ENCODE results near the gene MSL3B.

MSL3B gene

GRCh38 chr2:233848276-233848675 lies 19.9 kb downstream of the MSL3B start:
- no peaks in the 10 kb centered on the region for H3K9me3 ChIP-seq (ENCODE audit: control insufficient read depth in 4 of 4, low read length in 3 of 4)
- H3K36me3 ChIP-seq (ENCODE audit: control insufficient read depth in 4 of 4, insufficient read depth in 3 of 4, low read depth in 1 of 4, low read length in 3 of 4) = no peaks in the 10 kb centered on the region
- DNase-seq (ENCODE audit: low spot score) = no peak
- no peak overlapping the region for H3K4me3 ChIP-seq (ENCODE audit: low read depth in 1 of 3, low read length in 3 of 3)
- H3K4me1 ChIP-seq (ENCODE audit: control insufficient read depth in 4 of 4, insufficient read depth in 4 of 4, low read length in 3 of 4) = no peaks in the 10 kb centered on the region
- H3K9ac ChIP-seq (ENCODE audit: low read depth in 1 of 2, low read length in 2 of 2) = no peak overlapping the region
- WGBS = 96% methylated on average over 13 of the region's 13 CpGs
- H3K27me3 ChIP-seq (ENCODE audit: control insufficient read depth in 4 of 4, insufficient read depth in 4 of 4, low read length in 3 of 4) = no peaks in the 10 kb centered on the region
- H3K27ac ChIP-seq (ENCODE audit: low read depth in 1 of 2, low read length in 2 of 2) = no peak overlapping the region
- TF ChIP-seq REST (IDR thresholded peaks at IDR 0.05) (no peak), SP1 (IDR thresholded peaks at IDR 0.05) (no peak), RXRA (IDR thresholded peaks at IDR 0.05) (no peak), ZBTB33 (IDR thresholded peaks at IDR 0.05) (no peak), FOXA1 (IDR thresholded peaks at IDR 0.05) (no peak), HNF4A (conservative IDR thresholded peaks at IDR 0.05) (no peak), CTCF (IDR thresholded peaks at IDR 0.05; ENCODE audit: low read depth, low read length, missing input control) (no peak), JUND (IDR thresholded peaks at IDR 0.05) (no peak), ATF3 (IDR thresholded peaks at IDR 0.05) (no peak), FOXA2 (IDR thresholded peaks at IDR 0.05) (no peak), HNF4G (IDR thresholded peaks at IDR 0.05) (no peak), GABPA (IDR thresholded peaks at IDR 0.05 in 1 of 2, conservative IDR thresholded peaks at IDR 0.05 in 1 of 2) (no peak), YY1 (IDR thresholded peaks at IDR 0.05) (no peak), EGR1 (IDR thresholded peaks at IDR 0.05; ENCODE audit: low read depth in 2 of 2) (no peak), NR2F2 (IDR thresholded peaks at IDR 0.05) (no peak), RAD21 (IDR thresholded peaks at IDR 0.05) (no peak), TAF1 (conservative IDR thresholded peaks at IDR 0.05) (no peak), MAX (IDR thresholded peaks at IDR 0.05) (no peak)
